ENCODE measurements around the gene CPSF3. TPM values are rescaled to one million over a fixed set of nuclear protein-coding genes. Genes with fewer than 3 reads are reported as not detected.
A peak's percentile ranks its signal among the peaks of the same experiment; 100 is the strongest.

Gene CPSF3
- total and polyA plus RNA-seq, 2 of the 13 experiments (the other 11 are each of a cell fraction or from before 2014, with no cell fraction given) = 19.8 to 93.0 TPM

- no peak; the same call in 1 of the 2 replicates for TF ChIP-seq KIAA2018 (CRISPR knock-in tag; IDR thresholded peaks at IDR 0.05; ENCODE audit: borderline replicate concordance)
- TF ChIP-seq CHCHD3 (CRISPR knock-in tag; IDR thresholded peaks at IDR 0.05) = no peak
- TF ChIP-seq SAFB2 (CRISPR knock-in tag; IDR thresholded peaks at IDR 0.05; ENCODE audit: borderline replicate concordance, low read depth) = no peak
- no peak for TF ChIP-seq GPN1 (CRISPR knock-in tag; IDR thresholded peaks at IDR 0.05; ENCODE audit: borderline replicate concordance)
- TF ChIP-seq KAT8 (CRISPR knock-in tag; IDR thresholded peaks at IDR 0.05) = peak; percentile 56; the same call in 1 of the 2 replicates
- TF ChIP-seq ZNF232 (CRISPR knock-in tag; IDR thresholded peaks at IDR 0.05; ENCODE audit: borderline replicate concordance) = peak; percentile 86; the same call in 1 of the 2 replicates
- TF ChIP-seq MTF1 (CRISPR knock-in tag; IDR thresholded peaks at IDR 0.05) = no peak
- TF ChIP-seq ZNF124 (CRISPR knock-in tag; IDR thresholded peaks at IDR 0.05) = no peak
- TF ChIP-seq IRX3 (CRISPR knock-in tag; IDR thresholded peaks at IDR 0.05; ENCODE audit: borderline replicate concordance, low read depth) = no peak
- TF ChIP-seq ZNF275 (CRISPR knock-in tag; IDR thresholded peaks at IDR 0.05; ENCODE audit: borderline replicate concordance) = no peak
- peak; percentile 46 for TF ChIP-seq RBM39 (IDR thresholded peaks at IDR 0.05; ENCODE audit: low read depth, low read length, poor library complexity, severe bottlenecking)
- no peak for TF ChIP-seq SIN3A (IDR thresholded peaks at IDR 0.05; ENCODE audit: borderline replicate concordance, low read depth, low read length)
- no peak for TF ChIP-seq CBFB (CRISPR knock-in tag; IDR thresholded peaks at IDR 0.05)
- no peak for TF ChIP-seq ZHX1 (CRISPR knock-in tag; IDR thresholded peaks at IDR 0.05; ENCODE audit: low read depth)
- TF ChIP-seq MBNL3 (CRISPR knock-in tag; conservative IDR thresholded peaks at IDR 0.05) = no peak
- TF ChIP-seq ESRRA (CRISPR knock-in tag; IDR thresholded peaks at IDR 0.05; ENCODE audit: low read depth) = no peak
Observed at GRCh38 chr2:9380702-9381628, 42.5 kb upstream of the CPSF3 start (continued).
